DMS 273 treated with DMSO at 0.1 percent for 48 hours (cell line): ENCODE data around the gene MMP15.
"Not testable (repeated sequence)": the region's sequence is repeated elsewhere in the genome, so short reads cannot be mapped to it uniquely, and the experiment has no call there.

Experiments
- DNase-seq: peaks from one replicate; lab custom pipeline; 2025; lab: John Stamatoyannopoulos, UW

The MMP15 gene

DNA sequence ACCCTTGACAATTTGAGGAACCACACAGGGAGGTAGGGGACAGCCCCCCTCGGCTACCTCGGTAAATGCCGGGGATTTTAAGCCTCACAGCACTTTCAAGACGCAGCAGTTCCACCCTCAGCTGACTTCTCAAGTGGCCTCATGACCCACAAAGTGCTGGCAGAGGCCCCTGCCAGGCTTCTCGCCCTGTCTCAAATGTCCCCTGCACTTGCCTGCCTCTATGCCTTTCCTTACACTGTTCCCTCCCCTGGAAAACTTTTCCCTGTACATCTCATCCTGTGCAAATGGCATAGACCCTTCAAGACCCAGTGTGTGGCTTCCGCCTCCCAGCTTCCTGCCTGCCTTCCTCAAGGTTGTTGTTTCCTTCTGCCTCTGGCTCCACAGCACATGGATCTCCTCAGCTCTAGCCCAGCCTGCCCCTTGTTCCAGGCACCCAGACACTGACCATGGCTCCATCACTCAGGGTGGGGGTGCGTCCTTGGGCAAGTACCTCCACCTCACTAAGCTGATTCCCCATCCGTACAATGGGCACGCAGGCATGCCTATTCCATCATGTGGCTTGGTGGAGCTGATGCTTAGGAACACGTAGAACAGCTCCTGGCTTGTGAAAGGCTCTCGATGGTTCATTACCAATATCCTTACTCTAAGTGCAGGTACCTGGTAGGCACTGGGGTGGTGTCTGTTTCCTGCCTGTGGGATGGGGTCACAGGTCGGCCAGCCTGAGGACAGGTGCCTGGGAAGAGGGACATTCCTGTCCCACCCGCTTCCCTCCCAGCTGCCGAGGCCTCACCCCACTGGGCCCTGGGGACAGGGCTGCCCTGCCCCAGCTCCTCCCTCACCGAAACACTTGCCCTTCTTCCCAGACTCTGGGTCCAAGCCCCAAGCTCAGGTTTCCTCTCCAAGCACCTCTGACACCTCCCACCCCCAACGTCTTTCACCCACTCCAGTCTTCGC, 24.0 kb downstream of the MMP15 start:
- DNase-seq = no peak

DNA sequence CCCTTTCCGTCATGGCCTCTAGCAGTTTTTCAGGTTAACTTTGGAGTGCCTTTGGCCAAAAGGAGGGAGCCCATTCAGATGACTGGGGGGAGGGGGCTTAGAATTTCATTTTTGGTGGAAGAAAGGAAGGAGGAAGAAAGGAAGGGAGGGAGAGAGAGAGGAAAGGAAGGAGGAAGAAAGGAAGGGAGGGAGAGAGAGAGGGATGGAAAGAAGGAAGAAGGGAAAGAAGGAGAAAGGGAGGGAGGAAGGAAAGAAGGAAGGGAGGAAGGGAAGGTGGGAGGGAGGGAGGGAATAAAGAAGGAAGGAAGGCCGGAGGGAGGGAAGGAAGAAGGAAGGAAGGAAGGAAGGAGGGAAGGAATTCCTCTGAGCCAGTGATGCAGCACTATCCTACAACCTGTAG, 25.7 kb downstream of the MMP15 start:
- DNase-seq = no peak

DNA sequence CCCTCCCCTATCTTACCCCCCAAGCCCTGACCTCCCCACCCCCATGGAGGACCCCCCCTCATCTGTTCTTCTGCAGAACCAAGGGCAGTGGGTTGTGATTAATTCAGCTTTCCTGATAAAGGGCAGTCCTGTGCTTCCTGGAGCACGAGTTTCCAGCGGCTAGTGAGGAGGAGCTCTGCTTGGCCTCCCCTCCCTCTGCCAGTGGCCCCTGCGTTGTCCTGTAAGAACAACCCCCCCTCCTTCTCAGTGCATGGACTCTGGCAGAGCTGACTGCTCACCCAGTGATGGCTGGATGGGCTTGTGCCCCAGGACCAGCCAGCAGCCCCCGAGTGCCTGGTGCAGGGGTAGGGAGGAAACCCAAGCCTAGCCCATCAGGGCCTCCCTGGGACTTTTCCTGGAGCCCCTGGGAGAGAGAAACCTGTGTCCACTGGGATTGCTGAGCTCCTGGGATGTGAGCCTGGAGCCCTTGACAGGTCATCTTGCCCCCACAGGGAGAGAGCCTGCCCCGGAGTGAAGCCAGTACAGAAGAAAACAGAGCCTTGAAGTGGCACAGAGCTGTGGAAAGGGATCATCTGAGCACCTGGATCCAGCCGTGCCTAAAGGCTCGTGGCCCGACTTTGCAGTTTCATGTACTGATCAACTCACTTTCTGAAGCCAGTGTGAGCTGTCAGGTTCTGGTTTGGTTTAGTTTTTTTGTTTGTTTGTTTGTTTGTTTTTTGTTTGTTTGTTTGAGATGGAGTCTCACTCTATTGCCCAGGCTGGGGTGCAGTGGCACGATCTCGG, 26.5 kb downstream of the MMP15 start:
- DNase-seq = no peak

DNA sequence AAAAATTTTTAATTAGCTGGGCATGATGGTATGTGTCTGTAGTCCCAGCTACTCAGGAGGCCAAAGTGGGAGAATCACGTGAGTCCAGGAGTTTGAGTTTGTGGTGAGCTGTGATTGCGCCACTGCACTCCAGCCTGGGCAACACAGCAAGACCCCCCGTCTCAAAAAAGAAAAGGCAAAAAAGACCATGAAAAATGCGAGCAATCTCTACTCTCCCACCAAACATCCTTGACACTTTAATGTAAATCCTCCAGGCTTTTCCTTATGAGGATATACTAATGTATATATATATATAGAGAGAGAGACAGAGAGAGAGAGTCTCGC, 28.1 kb downstream of the MMP15 start:
- no peak for DNase-seq

DNA sequence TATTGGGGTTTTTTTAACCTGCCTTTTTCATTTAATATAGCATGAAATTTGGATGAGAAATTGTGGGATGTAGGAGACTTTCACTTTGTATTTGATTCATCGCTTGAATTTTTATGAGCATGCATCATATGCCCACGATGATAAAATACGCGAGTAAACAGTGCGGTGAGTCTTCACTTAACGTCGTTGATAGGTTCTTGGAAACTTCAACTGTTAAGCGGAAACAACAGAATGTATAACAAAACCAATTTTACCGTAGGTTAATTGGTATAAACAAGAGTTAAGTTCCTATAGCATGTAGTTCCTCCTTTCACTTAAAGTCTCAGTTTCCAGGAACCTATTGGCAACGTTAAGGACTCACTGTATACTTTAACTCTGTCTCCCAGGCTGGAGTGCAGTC, 28.7 kb downstream of the MMP15 start:
- no peak for DNase-seq

DNA sequence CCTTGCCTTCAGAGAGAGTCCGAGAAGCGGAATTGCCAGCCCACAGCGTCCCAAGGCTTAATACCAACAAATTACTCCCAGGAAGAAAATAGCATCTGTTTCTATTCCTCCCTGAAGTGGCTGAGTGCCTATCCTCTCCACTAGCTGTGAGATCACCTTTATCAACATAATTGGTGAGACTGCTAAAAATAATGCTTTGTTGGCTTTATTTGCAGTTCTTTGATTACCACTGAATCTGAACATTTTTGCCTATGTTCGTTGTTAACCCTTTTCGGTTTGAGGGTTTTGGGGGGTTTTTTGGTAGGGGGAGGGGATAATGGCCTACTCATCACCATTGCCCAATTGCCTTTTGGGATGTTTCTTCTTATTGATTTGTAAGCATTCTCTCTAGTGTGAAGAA, 31.0 kb downstream of the MMP15 start:
- no peak for DNase-seq

GRCh38 chr16:58057121-58057520, 31.6 kb downstream of the MMP15 start:
- no peak for DNase-seq

DNA sequence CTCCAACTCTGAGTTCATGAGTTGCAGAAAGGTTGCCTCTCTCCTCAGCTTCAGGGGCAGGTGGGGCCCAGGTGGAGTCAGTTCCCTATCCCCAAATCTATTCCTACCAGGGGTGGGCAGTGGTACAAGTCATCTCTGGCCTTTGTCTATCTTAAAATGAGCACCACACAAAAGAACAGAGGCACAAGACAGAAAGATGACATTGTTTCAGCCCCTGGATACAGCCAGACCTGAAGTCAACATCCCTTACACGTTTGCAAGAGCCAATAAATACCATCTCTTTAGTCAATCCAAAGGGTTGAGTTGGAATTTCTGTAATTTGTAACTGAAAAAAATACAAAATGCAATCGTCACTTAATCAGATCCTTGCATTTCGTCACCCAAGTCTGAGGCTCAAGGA, 32.2 kb downstream of the MMP15 start:
- DNase-seq = no peak

DNA sequence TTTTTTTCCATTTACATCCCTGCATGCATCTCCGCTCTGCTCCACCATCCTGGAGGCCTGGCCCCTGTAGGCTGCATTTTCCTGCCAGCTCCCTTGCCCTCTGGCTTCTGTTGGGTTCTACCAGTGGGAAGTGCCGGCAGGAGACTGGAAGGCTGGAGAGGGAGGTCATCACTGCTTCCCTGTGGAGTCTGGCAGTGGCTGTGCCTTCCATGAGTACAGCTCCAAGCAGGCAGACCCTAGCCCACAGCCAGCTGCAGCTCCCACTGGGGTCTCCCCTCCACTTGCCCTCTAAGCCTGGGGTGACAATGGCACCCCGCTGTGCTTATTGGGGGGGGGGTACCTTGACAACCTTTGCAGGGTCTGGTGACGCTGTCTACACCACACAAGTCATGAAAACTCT, 37.3 kb downstream of the MMP15 start:
- no peak for DNase-seq

- DNase-seq = no peak
These were observed 38.0 kb downstream of the MMP15 start for GRCh38 chr16:58063377-58064076.

DNA sequence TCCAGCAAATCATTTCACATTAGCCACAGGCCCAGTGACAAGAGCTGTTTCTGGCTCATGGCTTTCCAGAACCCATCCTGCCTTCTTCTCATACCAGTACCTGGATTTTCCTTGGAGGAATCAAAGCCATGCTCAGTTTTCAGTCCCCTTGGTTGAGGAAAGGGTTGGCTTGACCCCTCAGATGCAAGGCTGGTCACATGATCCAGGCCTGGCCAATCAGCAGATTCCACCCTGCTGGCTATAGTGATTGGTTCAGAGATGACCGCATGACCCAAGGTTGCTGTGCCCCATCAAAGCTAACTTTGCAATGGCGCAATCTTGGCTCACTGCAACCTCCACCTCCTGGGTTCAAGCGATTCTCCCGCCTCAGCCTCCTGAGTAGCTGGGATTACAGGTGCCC, 45.0 kb downstream of the MMP15 start:
- no peak for DNase-seq

DNA sequence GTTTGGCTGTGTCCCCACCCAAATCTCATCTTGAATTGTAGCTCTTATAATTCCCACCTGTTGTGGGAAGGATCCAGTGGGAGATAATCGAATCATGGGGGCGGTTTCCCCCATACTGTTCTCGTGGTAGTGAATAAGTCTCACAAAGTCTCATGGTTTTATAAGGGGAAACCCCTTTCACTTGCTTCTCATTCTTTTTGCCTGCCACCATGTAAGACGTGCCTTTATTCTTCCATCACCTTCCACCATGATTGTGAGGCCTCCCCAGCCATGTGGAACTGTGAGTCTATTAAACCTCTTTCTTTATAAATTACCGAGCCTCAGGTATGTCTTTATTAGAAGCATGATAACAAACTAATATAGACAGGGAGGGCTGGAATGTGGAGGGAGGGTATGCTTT, 46.6 kb downstream of the MMP15 start:
- DNase-seq = not testable (repeated sequence)

DNA sequence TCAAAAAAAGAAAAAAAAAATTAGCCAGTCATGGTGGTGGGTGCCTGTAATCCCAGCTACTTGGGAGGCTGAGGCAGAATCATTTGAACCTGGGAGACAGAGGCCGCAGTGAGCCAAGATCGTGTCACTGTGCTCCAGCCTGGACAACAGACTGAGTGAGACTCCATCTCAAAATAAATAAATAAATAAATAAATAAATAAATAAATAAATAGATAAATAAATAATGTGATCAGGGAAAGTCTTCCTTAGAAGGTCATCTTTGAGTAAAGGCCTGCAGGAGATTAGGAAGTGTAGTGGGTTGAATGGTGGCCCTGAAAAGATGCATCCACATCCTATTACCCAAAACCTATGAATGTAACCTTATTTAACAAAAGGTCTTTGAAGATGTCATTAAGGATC, 47.5 kb downstream of the MMP15 start:
- not testable (repeated sequence) for DNase-seq

GRCh38 chr16:58074657-58075056, 49.1 kb downstream of the MMP15 start:
- no peak for DNase-seq

GRCh38 chr16:58076514-58076913, 51.0 kb downstream of the MMP15 start:
- no peak for DNase-seq

GRCh38 chr16:58077796-58078195, 52.2 kb downstream of the MMP15 start:
- DNase-seq = no peak

GRCh38 chr16:58080657-58081056, 55.1 kb downstream of the MMP15 start:
- DNase-seq = not testable (repeated sequence)

DNA sequence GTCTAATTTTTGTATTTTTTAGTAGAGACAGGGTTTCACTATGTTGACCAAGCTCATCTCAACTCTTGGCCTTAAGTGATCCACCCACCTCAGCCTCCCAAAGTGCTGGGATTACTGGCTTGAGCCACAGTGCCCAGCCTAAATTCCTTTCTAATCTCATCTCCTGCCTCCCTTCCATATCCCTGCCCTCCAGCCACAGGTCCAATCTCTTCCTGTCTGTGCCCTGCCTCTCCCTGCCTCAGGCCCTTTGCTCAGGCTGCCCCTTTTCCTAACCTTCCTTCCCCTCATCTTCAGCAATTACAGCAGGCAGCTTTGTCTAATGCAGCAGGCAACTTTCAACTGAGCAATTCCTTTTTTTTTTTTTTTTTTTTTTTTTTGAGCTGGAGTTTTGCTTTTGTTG, 56.8 kb downstream of the MMP15 start:
- no peak for DNase-seq

DNA sequence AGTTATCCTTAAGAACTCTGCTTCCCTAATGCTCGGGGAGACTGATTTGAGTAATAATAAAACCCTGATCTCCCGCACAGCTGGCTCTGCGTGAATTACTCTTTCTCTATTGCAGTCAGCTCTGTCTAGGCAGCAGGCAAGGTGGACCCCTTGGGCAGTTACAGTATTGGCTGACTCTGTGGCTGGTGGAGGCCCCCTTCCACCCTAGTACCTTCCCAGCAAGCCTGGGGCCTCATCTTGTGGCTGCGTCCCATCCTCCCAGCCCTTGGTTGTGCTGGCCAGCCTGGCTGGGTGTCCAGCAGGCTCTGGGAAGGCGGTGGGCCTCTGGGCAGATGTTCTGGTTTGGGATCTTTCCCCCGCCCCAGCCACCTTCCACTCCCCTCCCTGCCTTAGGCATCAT, 59.1 kb downstream of the MMP15 start:
- DNase-seq = no peak

- no peak for DNase-seq
These were observed 59.6 kb downstream of the MMP15 start for GRCh38 chr16:58085171-58085570.

DNA sequence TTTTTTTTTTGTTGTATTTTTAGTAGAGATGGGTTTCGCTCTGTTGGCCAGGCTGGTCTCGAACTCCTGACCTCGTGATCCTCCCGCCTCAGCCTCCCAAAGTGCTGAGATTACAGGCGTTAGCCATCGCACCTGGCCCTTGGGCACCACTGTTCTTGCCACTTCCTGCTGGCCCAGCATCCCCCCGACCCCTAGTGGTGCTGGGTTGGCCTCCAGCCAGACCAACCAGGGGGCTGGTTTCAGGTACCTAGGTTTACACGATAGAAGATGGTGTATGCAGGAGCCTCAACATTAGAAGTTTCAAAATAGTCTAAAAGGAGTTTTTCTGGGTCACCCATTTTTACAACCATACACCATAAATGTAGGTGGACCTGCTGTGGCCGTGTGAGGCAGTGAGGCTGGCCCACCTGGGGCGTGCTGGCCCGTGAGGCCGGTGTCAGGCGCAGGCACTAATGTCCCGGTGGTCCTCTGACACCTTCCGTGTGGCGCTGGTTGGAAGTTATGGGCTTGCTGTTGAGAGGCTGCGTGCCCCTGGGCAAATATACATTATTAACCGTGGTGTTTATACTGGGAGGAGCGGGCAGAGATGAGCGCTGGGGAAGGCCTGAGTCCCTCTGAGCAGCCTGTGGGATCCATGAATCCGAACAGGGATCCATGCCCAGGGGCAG, 60.2 kb downstream of the MMP15 start:
- DNase-seq = no peak
